Liver (tissue), 9 donors: ENCODE measurements around the gene ANGPTL4. TPM values are rescaled to one million over a fixed set of nuclear protein-coding genes. Genes with fewer than 3 reads are reported as not detected.

ENCODE experiments used
- DNase-seq: peaks from one replicate; pipeline ENCODE4 v3.0.0-alpha.2; 2017; ENCODE audit warnings: low spot score
- H3K27ac ChIP-seq, 2 donors: one replicate each; pipeline ENCODE4 v1.7.0; 2013; ENCODE audit warnings: inconsistent platforms in 2 of 2, low read length in 2 of 2, control low read depth in 1 of 2, low read depth in 1 of 2, mild to moderate bottlenecking in 1 of 2
- H3K27me3 ChIP-seq, 4 donors: one replicate each; pipeline versions ENCODE4 v1.6.1 to v1.7.0; 2013; ENCODE audit warnings: low read length in 3 of 4, inconsistent platforms in 1 of 4, mild to moderate bottlenecking in 1 of 4, moderate library complexity in 1 of 4; ENCODE audit not compliant: control insufficient read depth in 4 of 4, insufficient read depth in 4 of 4
- H3K36me3 ChIP-seq, 4 donors: one replicate each; pipeline versions ENCODE4 v1.6.1 to v1.7.0; 2013; ENCODE audit warnings: low read length in 3 of 4, mild to moderate bottlenecking in 3 of 4, low read depth in 1 of 4, moderate library complexity in 1 of 4; ENCODE audit not compliant: control insufficient read depth in 4 of 4, insufficient read depth in 3 of 4
- H3K4me1 ChIP-seq, 4 donors: one replicate each; pipeline versions ENCODE4 v1.6.1 to v1.7.0; 2013; ENCODE audit warnings: low read length in 3 of 4, mild to moderate bottlenecking in 3 of 4, moderate library complexity in 1 of 4; ENCODE audit not compliant: control insufficient read depth in 4 of 4, insufficient read depth in 4 of 4
- H3K4me3 ChIP-seq, 3 donors: one replicate each; pipeline versions ENCODE4 v1.6.1 to v1.7.0; 2013; ENCODE audit warnings: low read length in 3 of 3, control low read depth in 1 of 3, low read depth in 1 of 3, mild to moderate bottlenecking in 1 of 3
- H3K9ac ChIP-seq, 2 donors: one replicate each; pipeline ENCODE4 v1.7.0; 2013; ENCODE audit warnings: low read length in 2 of 2, mild to moderate bottlenecking in 2 of 2, moderate library complexity in 2 of 2, control low read depth in 1 of 2, low read depth in 1 of 2
- H3K9me3 ChIP-seq, 4 donors: one replicate each; pipeline versions ENCODE4 v1.6.1 to v1.7.0; 2013; ENCODE audit warnings: low read length in 3 of 4; ENCODE audit not compliant: control insufficient read depth in 4 of 4
- ATF3 ChIP-seq: IDR thresholded peaks from 2 replicates; pipeline ENCODE4 v1.6.1; 2016; ENCODE audit warnings: antibody characterized with exemption
- CTCF ChIP-seq: fragments of 150-350 bp; IDR thresholded peaks from 2 replicates; pipeline ENCODE4 v1.5.1; 2017; ENCODE audit warnings: improper control_type of control experiment, low read depth, low read length; ENCODE audit not compliant: missing input control
- EGR1 ChIP-seq, 2 donors: IDR thresholded peaks; 2 replicates each; pipeline ENCODE4 v1.6.1; 2016 to 2018; ENCODE audit warnings: antibody characterized with exemption in 2 of 2, low read depth in 2 of 2
- FOXA1 ChIP-seq: IDR thresholded peaks from 2 replicates; pipeline ENCODE4 v1.6.1; 2016; ENCODE audit warnings: antibody characterized with exemption
- FOXA2 ChIP-seq: IDR thresholded peaks from 2 replicates; pipeline ENCODE4 v1.6.1; 2016; ENCODE audit warnings: antibody characterized with exemption
- GABPA ChIP-seq, 2 donors: IDR thresholded peaks in 1 of 2; conservative IDR thresholded peaks in 1 of 2; 2 replicates each; pipeline ENCODE4 v1.6.1; 2016; ENCODE audit warnings: antibody characterized with exemption in 2 of 2, mild to moderate bottlenecking in 1 of 2, moderate library complexity in 1 of 2
- HNF4A ChIP-seq, 2 donors: conservative IDR thresholded peaks; 2 replicates each; pipeline ENCODE4 v1.6.1; 2016; ENCODE audit warnings: antibody characterized with exemption in 2 of 2, mild to moderate bottlenecking in 2 of 2
- HNF4G ChIP-seq: IDR thresholded peaks from 2 replicates; pipeline ENCODE4 v1.6.1; 2016; ENCODE audit warnings: antibody characterized with exemption
- JUND ChIP-seq, 2 donors: IDR thresholded peaks; 2 replicates each; pipeline ENCODE4 v1.6.1; 2016; ENCODE audit warnings: antibody characterized with exemption in 2 of 2
- NR2F2 ChIP-seq: IDR thresholded peaks from 2 replicates; pipeline ENCODE4 v1.6.1; 2016; ENCODE audit warnings: antibody characterized with exemption
- RAD21 ChIP-seq, 2 donors: IDR thresholded peaks; 2 replicates each; pipeline ENCODE4 v1.6.1; 2016; ENCODE audit warnings: antibody characterized with exemption in 2 of 2, mild to moderate bottlenecking in 2 of 2
- REST ChIP-seq: IDR thresholded peaks from 2 replicates; pipeline ENCODE4 v1.6.1; 2016; ENCODE audit warnings: antibody characterized with exemption, mild to moderate bottlenecking
- RXRA ChIP-seq, 2 donors: IDR thresholded peaks; 2 replicates each; pipeline ENCODE4 v1.6.1; 2017 to 2018; ENCODE audit warnings: antibody characterized with exemption in 2 of 2, mild to moderate bottlenecking in 1 of 2
- SP1 ChIP-seq: IDR thresholded peaks from 2 replicates; pipeline ENCODE4 v1.6.1; 2018; ENCODE audit warnings: antibody characterized with exemption, mild to moderate bottlenecking
- TAF1 ChIP-seq: conservative IDR thresholded peaks from 2 replicates; pipeline ENCODE4 v1.6.1; 2016; ENCODE audit warnings: antibody characterized with exemption, mild to moderate bottlenecking
- YY1 ChIP-seq: IDR thresholded peaks from 2 replicates; pipeline ENCODE4 v1.6.1; 2016; ENCODE audit warnings: antibody characterized with exemption, mild to moderate bottlenecking
- WGBS: extraction: QIAGEN DNeasy Blood & Tissue Kit; methylation state at CpG from one replicate; pipeline ENCODE4 v1.1.7; 2013; 5-methylcytosine and 5-hydroxymethylcytosine counted together
- polyA plus RNA-seq, 2 donors: library from polyadenylated mRNA; stranded (reverse) in 1 of 2; unstranded in 1 of 2; fragments of 200-250 nt in 1 of 2; fragments of >200 nt in 1 of 2; fragmentation: Nextera tagmentation in 1 of 2; extraction: Ambion mirVana in 1 of 2; gene quantifications; one replicate each; pipeline versions ENCODE4 v1.2.1 to v1.2.3, GENCODE V29; 2013 to 2015
- total RNA-seq, 2 donors: library from RNA; depleted of rRNA; stranded (reverse); fragments of >200 nt; gene quantifications; one replicate each; pipeline ENCODE4 v1.2.3, GENCODE V29; 2014
- TF ChIP-seq, protein P1 (sequence below): IDR thresholded peaks from 2 replicates; pipeline ENCODE4 v1.6.1; 2016; ENCODE audit warnings: antibody characterized with exemption
- TF ChIP-seq, protein P2 (sequence below): IDR thresholded peaks from 2 replicates; pipeline ENCODE4 v1.6.1; 2016; ENCODE audit warnings: antibody characterized with exemption
- donor health status: healthy.
- donor health status: healthy.
- donor health status: healthy.
- donor health status: healthy.
- donor health status: healthy.

ANGPTL4 gene
- total and polyA plus RNA-seq, 4 donors, result 0.65 to 144 (median 71.6) TPM

DNA sequence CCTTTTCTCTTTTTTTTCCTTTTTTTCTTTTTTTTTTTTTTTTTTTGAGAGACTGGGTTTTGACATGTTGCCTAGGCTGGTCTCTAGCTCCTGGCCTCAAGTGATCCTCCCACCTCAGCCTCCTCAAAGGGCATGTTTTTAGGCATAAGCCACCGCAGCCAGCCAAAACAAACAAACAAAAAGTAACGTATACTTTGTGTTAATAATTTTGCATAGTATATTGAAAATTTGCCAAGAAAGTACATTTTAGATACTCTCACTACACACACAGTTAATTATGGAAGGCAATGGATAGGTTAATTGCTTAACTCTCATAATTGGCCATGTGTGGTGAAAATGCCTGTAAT is 24.6 kb downstream of the ANGPTL4 start:
- Histone ChIP-seq H3K9ac (peak overlapping the region in 1 of 2 donors; percentile 80), H3K36me3 (peaks cover 0 to 3% (median 0%) of the 10 kb centered on the region in 4 donors), H3K4me3 (peak overlapping the region in 1 of 3 donors; percentile 56), H3K9me3 (no peaks in the 10 kb centered on the region), H3K4me1 (peaks cover 13 to 36% (median 27%) of the 10 kb centered on the region in 4 donors), H3K27me3 (no peaks in the 10 kb centered on the region), H3K27ac (peak overlapping the region; percentile 95 to 100)
- DNase-seq, result no peak
- WGBS, result 24% methylated on average over 2 of the region's 2 CpGs
- TF ChIP-seq RXRA (IDR thresholded peaks at IDR 0.05) (no peak), NR2F2 (no peak), ATF3 (no peak), FOXA1 (no peak)
- TF ChIP-seq, protein P1, sequence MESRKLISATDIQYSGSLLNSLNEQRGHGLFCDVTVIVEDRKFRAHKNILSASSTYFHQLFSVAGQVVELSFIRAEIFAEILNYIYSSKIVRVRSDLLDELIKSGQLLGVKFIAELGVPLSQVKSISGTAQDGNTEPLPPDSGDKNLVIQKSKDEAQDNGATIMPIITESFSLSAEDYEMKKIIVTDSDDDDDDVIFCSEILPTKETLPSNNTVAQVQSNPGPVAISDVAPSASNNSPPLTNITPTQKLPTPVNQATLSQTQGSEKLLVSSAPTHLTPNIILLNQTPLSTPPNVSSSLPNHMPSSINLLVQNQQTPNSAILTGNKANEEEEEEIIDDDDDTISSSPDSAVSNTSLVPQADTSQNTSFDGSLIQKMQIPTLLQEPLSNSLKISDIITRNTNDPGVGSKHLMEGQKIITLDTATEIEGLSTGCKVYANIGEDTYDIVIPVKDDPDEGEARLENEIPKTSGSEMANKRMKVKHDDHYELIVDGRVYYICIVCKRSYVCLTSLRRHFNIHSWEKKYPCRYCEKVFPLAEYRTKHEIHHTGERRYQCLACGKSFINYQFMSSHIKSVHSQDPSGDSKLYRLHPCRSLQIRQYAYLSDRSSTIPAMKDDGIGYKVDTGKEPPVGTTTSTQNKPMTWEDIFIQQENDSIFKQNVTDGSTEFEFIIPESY, result no peak

- WGBS, result under 1% methylated on average over 70 of the region's 70 CpGs
- H3K36me3 ChIP-seq, result peaks cover 0 to 3% (median 0%) of the 10 kb centered on the region in 4 donors
- no peaks in the 10 kb centered on the region for H3K9me3 ChIP-seq
- H3K9ac ChIP-seq, result peak within 1 kb of the TSS; percentile 79 to 93
- peaks cover 19 to 48% (median 41%) of the 10 kb centered on the region in 4 donors for H3K4me1 ChIP-seq
- peak; percentile 52 for TF ChIP-seq REST
- no peak for TF ChIP-seq FOXA2
- TF ChIP-seq YY1, result peak; percentile 80
- no peak for TF ChIP-seq RAD21 (IDR thresholded peaks at IDR 0.05)
- no peak for TF ChIP-seq HNF4A (conservative IDR thresholded peaks at IDR 0.05)
- TF ChIP-seq NR2F2, result peak; percentile 63
- peak; percentile 80 to 88 for TF ChIP-seq JUND (IDR thresholded peaks at IDR 0.05)
- TF ChIP-seq TAF1, result peak; percentile 58
- no peak for TF ChIP-seq FOXA1
- no peak for TF ChIP-seq HNF4G
- TF ChIP-seq, protein P1, result no peak
- TF ChIP-seq, protein P2, sequence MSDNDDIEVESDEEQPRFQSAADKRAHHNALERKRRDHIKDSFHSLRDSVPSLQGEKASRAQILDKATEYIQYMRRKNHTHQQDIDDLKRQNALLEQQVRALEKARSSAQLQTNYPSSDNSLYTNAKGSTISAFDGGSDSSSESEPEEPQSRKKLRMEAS, result no peak
- peak; percentile 81 to 95 for TF ChIP-seq GABPA (IDR thresholded peaks at IDR 0.05 in 1 of 2, conservative IDR thresholded peaks at IDR 0.05 in 1 of 2)
- no peak for TF ChIP-seq CTCF
- peak; percentile 11 for TF ChIP-seq ATF3
- TF ChIP-seq RXRA (IDR thresholded peaks at IDR 0.05), result peak in 1 of 2 donors; percentile 40
- no peak for TF ChIP-seq EGR1 (IDR thresholded peaks at IDR 0.05; ENCODE audit: low read depth in 2 of 2)
- peak; percentile 100 for TF ChIP-seq SP1
- peak within 1 kb of the TSS; percentile 100 for H3K27ac ChIP-seq
- peak; percentile 99 for DNase-seq
- peak within 1 kb of the TSS; percentile 71 to 97 (median 78) for H3K4me3 ChIP-seq
- H3K27me3 ChIP-seq, result no peaks in the 10 kb centered on the region
Measured at GRCh38 chr19:8389891-8390616, 26.1 kb downstream of the ANGPTL4 start, which contains the start of gene RAB11B. RAB11B (plus strand) TSS chr19:8390360; CDS start chr19:8390417, 57 bp downstream.
